GM12878 (cell line): ENCODE results near the gene GPATCH2L. TPM values are rescaled to one million over a fixed set of nuclear protein-coding genes. Genes with fewer than 3 reads are reported as not detected.

Experiments used
- ATAC-seq: fragments of 200-7000 bp; cut with Tn5 transposase; 3 replicates; pipeline ENCODE4 v1.9.1; 2020; ENCODE audit warnings: mild to moderate bottlenecking, moderate library complexity
- BruUV-seq: library from RNA; stranded (reverse); fragments of 400-500 nt; replicated peaks from 2 replicates; lab custom pipeline; 2021; lab: Mats Ljungman, UMichigan
- CTCF ChIA-PET: fragments of 300-600 bp; sonication (Branson Sonifier 250); formaldehyde crosslinking; extraction: SDS; loops from one replicate; lab custom pipeline; 2021; ENCODE audit warnings: inconsistent platforms; lab: Yijun Ruan, JAX
- POLR2A ChIA-PET: fragments of 350-600 bp; formaldehyde crosslinking; extraction: SDS; loops from one replicate; lab custom pipeline; 2021; ENCODE audit warnings: inconsistent platforms; lab: Charles Lee
- RAD21 ChIA-PET: fragments of 300-600 bp; sonication (Branson Sonifier 250); formaldehyde crosslinking; loops from one replicate; lab custom pipeline; 2023; ENCODE audit warnings: antibody characterized with exemption; ENCODE audit not compliant: unreplicated experiment; lab: Charles Lee
- SMC1A ChIA-PET: fragments of 300-600 bp; sonication (Branson Sonifier 250); formaldehyde crosslinking; loops from one replicate; lab custom pipeline; 2023; ENCODE audit not compliant: unreplicated experiment, uncharacterized antibody; lab: Charles Lee
- DNase-seq: peaks from one replicate; pipeline ENCODE4 v3.0.0-alpha.2; 2011; ENCODE audit warnings: low read depth, low spot score
- FAIRE-seq: peaks from 3 replicates; lab custom pipeline; 2011; peaks lifted over from hg19 to GRCh38; lab: Jason Lieb, UNC
- H2AFZ ChIP-seq: 2 replicates; pipeline ENCODE4 v1.6.0; 2011; ENCODE audit warnings: low read depth, low read length, control low read depth; ENCODE audit not compliant: control insufficient read depth
- H3K27ac ChIP-seq: 2 replicates; pipeline ENCODE4 v1.5.1; 2011; ENCODE audit warnings: control low read depth; ENCODE audit not compliant: control insufficient read depth, insufficient read depth
- H3K27me3 ChIP-seq, 2 experiments: replicated peaks in 1 of 2; 2 replicates each; pipeline versions ENCODE4 v1.6.0 to v1.6.1; 2011; ENCODE audit warnings: low read length in 1 of 2; ENCODE audit not compliant: control insufficient read depth in 2 of 2, insufficient read depth in 2 of 2
- H3K36me3 ChIP-seq, 2 experiments: 2 replicates each; pipeline ENCODE4 v1.5.1; 2011; ENCODE audit warnings: low read length in 1 of 2; ENCODE audit not compliant: control insufficient read depth in 2 of 2, insufficient read depth in 2 of 2
- H3K4me1 ChIP-seq: 2 replicates; pipeline ENCODE4 v1.6.1; 2011; ENCODE audit warnings: mild to moderate bottlenecking, low read length, moderate library complexity, mixed read lengths; ENCODE audit not compliant: control insufficient read depth, insufficient read depth
- H3K4me2 ChIP-seq: 2 replicates; pipeline ENCODE4 v1.6.0; 2011; ENCODE audit warnings: control low read depth; ENCODE audit not compliant: control insufficient read depth, insufficient read depth
- H3K4me3 ChIP-seq: fragments of 200-600 bp; sonication (generic); 2 replicates; pipeline ENCODE4 v1.5.1; 2016
- H3K79me2 ChIP-seq: 2 replicates; pipeline ENCODE4 v1.6.0; 2011; ENCODE audit warnings: low read length; ENCODE audit not compliant: control insufficient read depth, insufficient read depth
- H3K9ac ChIP-seq: 2 replicates; pipeline ENCODE4 v1.8.0; 2011; ENCODE audit warnings: low read length, control low read depth, mixed read lengths; ENCODE audit not compliant: control insufficient read depth, insufficient read depth
- H3K9me3 ChIP-seq: replicated peaks from 3 replicates; pipeline ENCODE4 v1.5.1; 2011; ENCODE audit warnings: mild to moderate bottlenecking, low read length; ENCODE audit not compliant: control insufficient read depth, insufficient read depth
- H4K20me1 ChIP-seq: 2 replicates; pipeline ENCODE4 v1.6.0; 2011; ENCODE audit not compliant: control insufficient read depth, insufficient read depth
- CTCF ChIP-seq, 3 experiments: IDR thresholded peaks in 2 of 3; conservative IDR thresholded peaks in 1 of 3; 2 replicates each; pipeline ENCODE4 v1.5.1; 2011; ENCODE audit warnings: low read depth in 3 of 3, low read length in 3 of 3, mild to moderate bottlenecking in 3 of 3, control low read depth in 2 of 3, moderate library complexity in 2 of 3, inconsistent platforms in 1 of 3, mixed read lengths in 1 of 3; ENCODE audit not compliant: control insufficient read depth in 2 of 3, insufficient read depth in 1 of 3; ENCODE audit errors: extremely low read depth in 1 of 3
- HDAC6 ChIP-seq: fragments of 200-600 bp; sonication (generic); IDR thresholded peaks from one replicate; pipeline ENCODE4 v1.8.0; 2017; ENCODE audit warnings: antibody characterized with exemption; ENCODE audit not compliant: unreplicated experiment
- HSF1 ChIP-seq: fragments of 150-350 bp; IDR thresholded peaks from 2 replicates; pipeline ENCODE4 v1.6.1; 2014; ENCODE audit warnings: mild to moderate bottlenecking, low read depth, low read length
- RAD21 ChIP-seq: IDR thresholded peaks from 2 replicates; pipeline ENCODE4 v1.6.1; 2011; ENCODE audit warnings: mild to moderate bottlenecking, low read depth, low read length, moderate library complexity; ENCODE audit not compliant: insufficient read depth
- TCF12 ChIP-seq: IDR thresholded peaks from 2 replicates; pipeline ENCODE4 v1.6.1; 2011; ENCODE audit warnings: low read depth, mild to moderate bottlenecking, low read length
- WGBS: methylation state at CpG from one replicate; pipeline ENCODE4 v1.1.6; 2016; ENCODE audit warnings: low lambda C conversion rate; ENCODE audit not compliant: insufficient replicate concordance, insufficient coverage; ENCODE audit errors: missing lambda C conversion rate; 5-methylcytosine and 5-hydroxymethylcytosine counted together
- in situ Hi-C: fragments of 300-500 bp; cut with MboI; formaldehyde crosslinking; loops from 9 replicates; pipeline ENCODE4 v1.14.3; 2018; ENCODE audit warnings: mixed read lengths
- intact Hi-C: fragments of 100-400 bp; cut with micrococcal nuclease; formaldehyde crosslinking; loops from one replicate; pipeline ENCODE4 v1.14.2; 2022; ENCODE audit not compliant: unreplicated experiment
- polyA plus RNA-seq, 11 experiments: library from polyadenylated mRNA; depleted of rRNA in 4 of 11; unstranded in 6 of 11; stranded (reverse) in 5 of 11; fragments of >200 nt; fragmentation: Nextera tagmentation in 4 of 11; fragmentation: Illumina TruSeq in 1 of 11; extraction: Ambion mirVana in 4 of 11; extraction: Trizol in 1 of 11; gene quantifications; 1 replicate in 1 of 11; 2 replicates in 10 of 11; pipeline versions ENCODE4 v1.2.1 to v1.2.3, GENCODE V29; 2011 to 2016; ENCODE audit warnings: inconsistent platforms in 2 of 11, missing spikeins in 2 of 11, low read depth in 1 of 11
- total RNA-seq, 4 experiments: library from RNA; depleted of rRNA in 3 of 4; stranded (reverse); fragments of >200 nt in 3 of 4; fragmentation: Illumina TruSeq in 1 of 4; extraction: Trizol in 1 of 4; gene quantifications; 2 replicates each; pipeline versions ENCODE4 v1.2.1 to v1.2.3, GENCODE V29; 2013 to 2021

GPATCH2L gene
- total and polyA plus RNA-seq, 10 of the 15 experiments (the other 5 are each of a cell fraction or from before 2014, with no cell fraction given) = 9.1 to 50.9 (median 24.4) TPM

DNA sequence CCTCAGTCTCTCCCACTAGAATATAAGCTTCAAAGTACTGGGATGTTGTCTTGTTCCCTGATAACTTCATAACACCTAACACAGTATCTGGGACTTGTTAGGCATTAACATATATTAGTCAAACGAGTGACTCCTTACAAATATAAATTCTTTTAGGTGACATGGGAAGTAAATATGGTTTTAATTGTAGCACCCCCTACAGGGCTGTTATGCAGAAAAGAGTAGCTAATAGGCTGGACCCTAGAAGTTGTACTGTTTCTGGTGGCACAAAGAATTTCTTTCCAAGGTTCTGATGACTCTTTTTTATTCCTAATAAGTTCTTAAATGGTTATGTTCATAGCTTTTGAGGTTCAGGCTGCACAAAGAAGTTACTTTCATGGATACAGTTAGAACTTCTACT is 29.8 kb downstream of the GPATCH2L start:
- H2AFZ ChIP-seq = no peak overlapping the region
- no peak overlapping the region for H3K27ac ChIP-seq
- POLR2A ChIA-PET = interaction anchor here (1.2 to 5.8 kb wide), 2 partner anchors 16 to 21 kb away, joined by 6 to 35 read pairs; no protein-coding TSS in a partner anchor
- no peaks in the 10 kb centered on the region for H3K27me3 ChIP-seq
- DNase-seq = no peak
- H3K4me1 ChIP-seq = peaks cover 17% of the 10 kb centered on the region
- TF ChIP-seq HSF1 (no peak), TCF12 (no peak), RAD21 (0 out of 2 replicates have a peak, but pooled peaks have one; percentile 7), HDAC6 (no peak), CTCF (IDR thresholded peaks at IDR 0.05 in 2 of 3, conservative IDR thresholded peaks at IDR 0.05 in 1 of 3; ENCODE audit: control insufficient read depth in 2 of 3, extremely low read depth in 1 of 3, insufficient read depth in 1 of 3, low read depth in 3 of 3, low read length in 3 of 3) (peak; percentile 11 to 25 (median 16); a peak in 1 of 6 replicates)
- no peak for FAIRE-seq
- H3K4me3 ChIP-seq = no peak overlapping the region
- no peaks in the 10 kb centered on the region for H3K9me3 ChIP-seq
- peaks cover 1% of the 10 kb centered on the region for H3K79me2 ChIP-seq
- no TSS peak for BruUV-seq
- in situ Hi-C loops = no loop called here
- H3K9ac ChIP-seq = no peak overlapping the region
- peaks cover 3 to 41% of the 10 kb centered on the region in 2 experiments for H3K36me3 ChIP-seq
- H4K20me1 ChIP-seq = no peaks in the 10 kb centered on the region
- intact Hi-C loops = loop anchor here (2.0 kb wide), 1 partner anchor 15 kb away; no protein-coding TSS in a partner anchor
- CTCF ChIA-PET = interaction anchor here (0.6 to 7.0 kb wide), 22 partner anchors 9 to 243 kb away, joined by 3 to 70 read pairs (median 6); partner anchors contain the start of gene GPATCH2L
- no peak overlapping the region for H3K4me2 ChIP-seq
- RAD21 ChIA-PET = interaction anchor here (1.0 to 1.6 kb wide), 5 partner anchors 24 to 29 kb away, joined by 3 to 6 read pairs (median 4); partner anchors contain the start of gene GPATCH2L
- 46% methylated on average over 1 of the region's 1 CpG for WGBS
- SMC1A ChIA-PET = interaction anchor here (0.8 to 6.1 kb wide), 12 partner anchors 9 to 472 kb away, joined by 3 to 53 read pairs (median 7); no protein-coding TSS in a partner anchor
- ATAC-seq = no peak
